Fibroblast of upper back skin (primary cell): ENCODE results near the gene VPS37C.
"Not testable (repeated sequence)": the region's sequence is repeated elsewhere in the genome, so short reads cannot be mapped to it uniquely, and the experiment has no call there.

Experiments
- DNase-seq: peaks from one replicate; pipeline ENCODE4 v3.0.0-alpha.2; 2013

Gene VPS37C

GRCh38 chr11:61161190-61162091 lies at the start of gene VPS37C:
Gene VPS37C, minus strand, starts transcription at chr11:61161426. Its CDS starts 22,597 bp downstream, at chr11:61138829.
- peak; percentile 82 for DNase-seq

DNA sequence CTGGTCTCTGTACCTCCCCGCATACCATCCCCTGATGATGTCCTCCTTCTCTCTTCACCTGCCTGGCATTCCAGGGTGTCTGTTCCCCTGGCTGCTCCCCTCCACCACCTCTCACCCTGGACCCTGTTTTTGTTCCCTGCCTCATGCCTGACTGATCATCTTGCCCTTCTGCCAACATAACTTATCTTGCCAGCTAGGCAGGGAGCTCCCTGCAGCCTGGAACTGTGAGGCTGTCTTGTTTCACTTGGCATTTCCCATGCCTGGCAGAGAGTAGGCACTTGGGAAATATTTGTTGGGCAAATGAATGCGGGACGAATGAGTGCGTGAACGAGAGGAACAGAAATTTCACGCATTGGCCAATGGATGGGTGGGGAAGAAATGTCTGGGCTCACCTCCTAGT lies 49.4 kb upstream of the VPS37C start:
- DNase-seq = not testable (repeated sequence)

DNA sequence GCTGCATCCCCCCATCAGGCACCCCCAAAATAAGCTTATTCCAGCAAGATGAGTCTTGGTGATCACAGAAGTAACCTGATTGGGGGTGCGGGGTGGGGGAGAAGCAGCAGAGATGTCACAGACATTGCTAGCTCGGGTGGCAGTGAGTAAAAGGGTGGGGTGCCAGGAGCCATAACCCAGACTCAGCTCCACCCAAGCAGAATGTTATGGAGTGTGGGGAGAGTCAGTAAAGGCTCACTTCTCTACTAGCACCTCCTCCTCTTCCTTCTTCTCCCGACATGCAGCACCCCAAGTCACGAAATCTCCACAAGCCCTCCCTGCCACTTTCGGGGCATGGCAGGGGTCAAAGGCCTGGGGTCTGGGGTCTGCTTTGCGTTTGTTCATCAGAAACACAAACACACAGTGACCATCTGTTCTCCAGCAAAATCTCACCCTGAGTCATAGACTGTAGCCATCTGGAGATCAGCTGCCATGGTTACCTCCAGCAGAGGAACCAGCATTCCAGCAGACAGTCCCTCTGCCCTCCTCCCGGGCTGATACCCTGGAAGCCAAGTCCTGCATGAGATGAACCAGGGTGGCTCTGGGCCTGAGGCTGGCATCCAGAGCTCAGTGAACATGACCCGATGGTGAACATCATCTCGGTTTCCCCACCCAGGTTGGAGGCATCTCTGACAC lies 46.5 kb upstream of the VPS37C start:
- DNase-seq = not testable (repeated sequence)

DNA sequence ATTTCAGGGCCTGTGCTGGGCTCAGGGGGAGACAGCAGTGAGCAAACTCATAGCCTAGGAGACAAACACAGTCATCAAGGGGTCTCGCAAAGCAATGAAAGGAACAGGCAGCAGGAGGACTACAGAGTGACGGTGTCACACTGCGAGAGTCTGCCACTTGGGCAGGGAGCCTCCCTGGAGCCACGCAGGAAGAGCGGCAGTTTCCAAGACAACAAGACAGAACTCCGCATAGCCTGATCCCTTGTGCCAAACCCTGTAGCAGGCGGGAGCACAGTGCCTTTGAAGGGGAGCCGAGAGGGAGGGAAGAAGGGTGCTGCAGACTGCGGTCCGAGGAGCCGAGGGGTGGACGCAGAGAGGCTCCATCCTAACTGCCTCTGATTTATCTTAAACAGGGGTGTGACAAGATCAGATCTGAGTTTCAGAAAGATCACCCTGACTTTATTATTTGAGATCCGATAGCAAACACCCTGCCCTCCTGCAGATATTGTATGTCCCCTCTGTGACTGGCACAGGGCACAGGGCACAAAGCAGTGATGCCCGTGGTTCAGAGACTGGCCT lies 43.4 kb upstream of the VPS37C start:
- not testable (repeated sequence) for DNase-seq

- not testable (repeated sequence) for DNase-seq
Observed at GRCh38 chr11:61203873-61204272, 42.6 kb upstream of the VPS37C start.

GRCh38 chr11:61202950-61203746 lies 41.9 kb upstream of the VPS37C start, which contains the start of gene PGA3:
Gene PGA3, plus strand, starts transcription at chr11:61203515. Its CDS starts 50 bp downstream, at chr11:61203565.
- not testable (repeated sequence) for DNase-seq

DNA sequence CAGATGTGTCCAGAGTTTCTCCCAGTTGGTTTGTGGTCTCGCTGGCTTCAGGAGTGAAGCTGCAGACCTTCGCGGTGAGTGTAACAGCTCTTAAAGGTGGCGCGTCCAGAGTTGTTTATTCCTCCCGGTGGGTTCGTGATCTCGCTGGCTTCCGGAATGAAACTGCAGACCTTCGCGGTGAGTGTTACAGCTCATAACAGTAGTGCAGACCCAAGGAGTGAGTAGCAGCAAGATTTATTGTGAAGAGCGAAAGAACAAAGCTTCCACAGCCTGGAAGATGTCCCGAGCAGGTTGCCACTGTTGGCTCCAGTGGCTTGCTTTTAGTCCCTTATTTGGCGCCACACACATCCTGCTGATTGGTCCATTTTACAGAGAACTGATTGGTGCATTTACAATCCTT lies 40.2 kb upstream of the VPS37C start:
- DNase-seq = no peak

- no peak for DNase-seq
Observed at GRCh38 chr11:61198948-61199523, 37.8 kb upstream of the VPS37C start.

DNA sequence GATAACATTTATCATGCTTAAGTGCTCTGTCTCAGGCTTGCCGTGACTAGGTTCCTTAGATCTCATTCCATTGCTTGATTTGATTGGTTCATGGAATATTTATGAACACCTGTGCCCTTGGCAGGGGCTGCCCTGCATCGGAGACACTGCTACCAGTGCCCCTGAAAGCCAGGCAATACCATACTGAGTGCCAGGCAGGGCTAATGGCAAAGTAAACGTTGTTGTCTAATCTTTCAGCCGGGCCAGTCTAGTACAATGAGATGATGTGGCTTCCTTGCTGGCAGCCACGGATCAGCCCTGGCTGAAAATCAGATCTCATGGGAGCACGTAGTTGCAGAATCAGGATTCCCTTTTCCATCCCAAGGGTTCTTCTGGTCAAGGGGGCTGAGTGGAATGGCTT lies 37.1 kb upstream of the VPS37C start:
- DNase-seq = no peak

- no peak for DNase-seq
Observed at GRCh38 chr11:61195719-61196118, 34.5 kb upstream of the VPS37C start.

GRCh38 chr11:61194981-61195695 lies 33.9 kb upstream of the VPS37C start:
- no peak for DNase-seq

DNA sequence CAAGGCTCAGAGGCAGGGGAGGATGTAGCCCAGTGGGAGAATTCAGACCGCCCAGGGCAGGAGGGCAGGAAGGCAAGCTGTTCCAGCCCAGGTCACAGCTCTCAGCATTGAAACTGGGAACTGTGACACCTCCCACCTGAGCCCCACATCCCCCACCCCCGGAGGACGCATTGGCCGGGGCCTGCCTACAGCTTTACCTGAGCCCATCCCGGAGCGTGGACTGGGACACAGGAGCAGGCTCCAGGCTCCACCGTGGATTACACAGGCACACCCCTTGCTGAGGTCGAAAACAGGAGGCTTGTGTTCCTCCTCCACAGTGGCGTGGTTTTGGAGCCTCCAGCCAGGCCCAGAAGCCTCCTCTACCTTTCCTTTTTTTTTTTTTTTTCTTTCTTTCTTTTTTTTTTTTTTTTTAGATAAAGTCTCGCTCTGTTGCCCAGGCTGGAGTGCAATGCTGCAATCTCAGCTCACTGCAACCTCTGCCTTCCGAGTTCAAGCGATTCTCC lies 33.0 kb upstream of the VPS37C start:
- DNase-seq = no peak

- DNase-seq = no peak
Observed at GRCh38 chr11:61193596-61193995, 32.4 kb upstream of the VPS37C start.

DNA sequence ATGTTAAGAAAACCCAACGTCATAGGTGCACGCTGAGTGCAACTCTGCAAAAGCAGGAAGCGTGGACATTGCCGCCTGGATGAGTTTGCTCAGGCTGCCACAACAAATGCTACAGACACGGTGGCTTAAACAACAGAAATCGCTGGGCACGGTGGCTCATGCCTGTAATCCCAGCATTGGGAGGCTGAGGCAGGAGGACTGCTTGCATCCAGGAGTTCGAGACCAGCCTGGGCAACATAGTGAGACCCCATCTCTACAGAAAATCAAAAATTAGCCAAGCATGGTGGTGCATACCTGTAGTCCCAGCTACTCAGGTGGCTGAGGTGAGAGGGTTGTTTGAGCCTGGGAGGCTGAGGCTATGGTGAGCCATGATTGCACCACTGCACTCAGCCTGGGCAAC lies 28.7 kb upstream of the VPS37C start:
- no peak for DNase-seq

DNA sequence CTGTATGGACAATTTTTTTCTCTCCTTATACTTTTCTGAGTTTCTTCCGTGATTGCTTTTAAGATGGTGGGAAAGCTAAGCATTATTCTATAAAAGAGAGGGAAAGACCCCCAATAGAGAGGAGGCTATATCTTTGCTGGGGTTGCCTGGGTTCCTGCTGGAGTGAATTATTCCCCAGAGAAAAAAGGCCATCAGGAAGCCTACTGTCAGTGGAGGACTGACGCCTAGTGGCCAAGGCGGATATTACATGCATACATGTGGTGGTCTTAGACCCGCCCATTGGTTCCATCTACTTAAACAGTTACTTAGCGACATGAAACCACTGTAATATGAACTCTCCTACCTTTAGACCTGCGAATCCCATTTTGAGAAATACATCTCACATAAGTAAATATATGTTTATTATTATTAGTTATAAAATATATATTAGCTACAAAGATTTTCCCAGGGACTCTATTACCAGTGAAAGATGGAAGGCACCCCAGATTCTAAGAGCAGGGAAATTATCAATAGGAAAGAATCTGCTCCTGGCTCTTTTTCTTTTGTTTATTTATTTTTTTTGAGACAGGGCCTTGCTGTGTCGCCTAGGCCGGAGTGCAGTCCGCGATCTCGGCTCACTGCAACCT lies 26.4 kb upstream of the VPS37C start:
- peak; percentile 73 for DNase-seq

DNA sequence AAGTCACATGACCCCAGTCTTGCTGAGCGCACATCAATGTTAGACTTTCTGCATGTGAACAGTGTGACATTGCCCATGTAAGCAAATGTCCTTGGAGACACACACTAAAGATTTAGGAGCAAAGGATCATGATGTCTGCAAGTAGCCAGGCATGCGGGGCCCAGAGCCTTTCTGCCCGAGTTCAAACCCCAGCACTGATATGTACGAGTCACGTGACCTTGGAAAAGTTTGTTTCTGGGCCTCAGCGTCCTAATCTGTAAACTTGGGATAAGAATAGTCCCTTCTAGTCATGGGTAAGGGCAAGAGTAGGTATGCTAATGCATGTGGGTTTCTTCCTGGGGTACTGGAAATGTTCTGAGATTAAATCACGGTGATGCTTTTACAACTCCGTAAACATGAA lies 25.3 kb upstream of the VPS37C start:
- DNase-seq = no peak

- no peak for DNase-seq
Observed at GRCh38 chr11:61183645-61184044, 22.4 kb upstream of the VPS37C start.

GRCh38 chr11:61181489-61181888 lies 20.3 kb upstream of the VPS37C start:
- DNase-seq = no peak

DNA sequence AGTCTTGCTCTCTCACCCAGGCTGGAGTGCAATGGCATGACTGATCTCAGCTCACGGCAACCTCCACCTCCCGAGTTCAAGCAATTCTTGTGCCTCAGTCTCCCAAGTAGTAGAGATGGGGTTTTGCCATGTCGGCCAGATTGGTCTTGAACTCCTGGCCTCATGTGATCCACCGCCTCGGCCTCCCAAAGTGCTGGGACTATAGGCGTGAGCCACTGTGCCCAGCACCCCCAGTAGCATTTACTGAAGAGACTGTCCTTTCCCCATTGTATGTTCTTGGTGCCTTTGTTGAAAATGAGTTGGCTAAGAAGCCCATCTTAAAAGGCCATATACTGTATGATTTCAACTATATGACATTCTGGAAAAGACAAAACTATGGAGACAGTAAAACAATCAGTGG lies 19.0 kb upstream of the VPS37C start:
- not testable (repeated sequence) for DNase-seq

DNA sequence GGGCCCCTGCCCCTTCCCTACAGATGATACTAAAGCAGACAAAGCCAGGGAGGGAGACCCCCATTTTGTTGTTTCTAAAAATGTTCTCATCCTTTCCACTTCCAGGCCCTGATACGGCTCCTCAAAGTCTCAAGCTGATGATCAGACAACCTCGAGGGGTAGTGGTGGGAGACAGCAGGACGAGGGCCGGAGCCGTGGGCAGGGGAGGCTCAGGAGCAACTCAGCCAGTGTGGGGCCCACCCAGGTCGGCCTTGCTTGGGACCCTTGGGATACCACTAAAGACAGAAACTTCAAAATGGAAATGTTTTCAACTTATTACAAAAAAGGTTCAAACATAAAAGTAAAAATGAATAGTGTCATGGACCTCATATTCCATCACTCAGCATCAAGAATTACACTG lies 15.2 kb upstream of the VPS37C start:
- no peak for DNase-seq

- no peak for DNase-seq
Observed at GRCh38 chr11:61174949-61175348, 13.7 kb upstream of the VPS37C start.
